Skeletal muscle tissue (tissue), 4 donors: ENCODE results near the gene MPZL2. TPM values are rescaled to one million over a fixed set of nuclear protein-coding genes. Genes with fewer than 3 reads are reported as not detected.

Source experiments
- H3K27ac ChIP-seq: one replicate; pipeline ENCODE4 v1.7.0; 2013; ENCODE audit warnings: mild to moderate bottlenecking, low read depth, low read length, inconsistent platforms
- H3K27me3 ChIP-seq, 3 donors: one replicate each; pipeline ENCODE4 v1.7.0; 2013; ENCODE audit warnings: low read length in 3 of 3; ENCODE audit not compliant: control insufficient read depth in 3 of 3, insufficient read depth in 3 of 3
- H3K36me3 ChIP-seq, 3 donors: one replicate each; pipeline ENCODE4 v1.7.0; 2013; ENCODE audit warnings: low read length in 3 of 3; ENCODE audit not compliant: control insufficient read depth in 3 of 3, insufficient read depth in 3 of 3
- H3K4me1 ChIP-seq, 3 donors: one replicate each; pipeline ENCODE4 v1.7.0; 2013; ENCODE audit warnings: low read length in 3 of 3, mild to moderate bottlenecking in 3 of 3; ENCODE audit not compliant: control insufficient read depth in 3 of 3, insufficient read depth in 3 of 3
- H3K4me3 ChIP-seq, 3 donors: one replicate each; pipeline ENCODE4 v1.7.0; 2013; ENCODE audit warnings: low read length in 3 of 3
- H3K9ac ChIP-seq, 3 donors: one replicate each; pipeline ENCODE4 v1.7.0; 2013; ENCODE audit warnings: low read length in 3 of 3, mild to moderate bottlenecking in 3 of 3, moderate library complexity in 2 of 3, low read depth in 1 of 3
- H3K9me3 ChIP-seq, 3 donors: one replicate each; pipeline ENCODE4 v1.7.0; 2013; ENCODE audit warnings: low read length in 3 of 3; ENCODE audit not compliant: control insufficient read depth in 3 of 3
- total RNA-seq: library from RNA; depleted of rRNA; stranded (reverse); fragments of >200 nt; gene quantifications from one replicate; pipeline ENCODE4 v1.2.3, GENCODE V29; 2014
- donor health status: Osteomylitis.

MPZL2 gene
- total RNA-seq, 1 donor from 2014 or later = 1.0 TPM

DNA sequence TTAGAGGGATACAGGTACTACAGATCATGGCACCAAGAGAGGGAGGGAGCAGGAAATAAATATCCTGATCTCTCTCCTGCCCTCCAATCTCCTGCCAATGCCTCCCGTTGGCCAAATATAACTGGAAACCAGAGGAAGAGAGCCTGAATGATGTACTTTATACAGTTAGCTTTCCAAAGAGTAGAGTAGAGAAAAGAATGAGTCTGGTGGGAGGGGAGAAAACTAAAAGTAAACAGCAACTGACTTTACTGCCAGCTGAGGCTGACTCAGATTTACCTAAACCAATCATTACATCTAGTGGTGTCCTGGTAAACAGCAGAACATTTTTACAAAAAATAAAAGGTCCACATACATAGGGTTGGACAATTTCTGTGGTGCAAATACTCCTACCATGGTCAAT lies 17.1 kb downstream of the MPZL2 start:
- Histone ChIP-seq H3K27me3 (peaks cover 5 to 9% (median 7%) of the 10 kb centered on the region in 3 donors), H3K4me1 (peaks cover 2 to 4% (median 4%) of the 10 kb centered on the region in 3 donors), H3K9me3 (no peaks in the 10 kb centered on the region), H3K36me3 (no peaks in the 10 kb centered on the region), H3K27ac (peak overlapping the region; percentile 27), H3K4me3 (no peak overlapping the region), H3K9ac (no peak overlapping the region)

DNA sequence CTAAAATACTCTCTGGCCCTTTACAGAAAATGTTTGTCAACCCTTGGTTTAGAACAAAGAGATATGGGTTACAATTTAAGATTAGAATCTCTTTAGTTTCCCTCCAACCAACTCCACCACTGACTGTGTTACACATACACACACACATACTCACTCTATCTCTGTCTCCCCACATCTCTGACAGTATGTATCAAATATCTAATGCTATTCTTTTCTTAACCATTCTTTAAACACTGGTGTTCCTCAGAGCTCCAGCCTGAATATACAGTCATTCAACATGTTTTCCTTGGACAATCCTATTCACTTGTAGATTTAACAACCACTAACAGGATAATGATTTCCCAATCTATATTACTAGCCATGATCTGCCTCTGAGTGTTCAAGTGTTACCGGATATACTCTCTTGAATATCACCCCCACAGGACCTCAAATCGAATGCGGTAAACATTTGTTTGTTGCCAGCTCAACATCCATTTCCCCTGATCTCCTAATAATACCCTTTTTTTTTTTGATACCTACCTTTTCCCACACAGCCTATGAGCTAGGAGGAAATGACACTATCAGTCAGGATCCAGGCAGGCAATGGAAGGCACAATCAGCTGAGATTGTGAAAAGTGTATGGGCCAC lies 18.0 kb downstream of the MPZL2 start:
- H3K4me3 ChIP-seq = no peak overlapping the region
- H3K9ac ChIP-seq = no peak overlapping the region
- peaks cover 5 to 6% (median 5%) of the 10 kb centered on the region in 3 donors for H3K27me3 ChIP-seq
- H3K36me3 ChIP-seq = no peaks in the 10 kb centered on the region
- no peaks in the 10 kb centered on the region for H3K9me3 ChIP-seq
- H3K4me1 ChIP-seq = peaks cover 0 to 8% (median 2%) of the 10 kb centered on the region in 3 donors
- H3K27ac ChIP-seq = no peak overlapping the region

DNA sequence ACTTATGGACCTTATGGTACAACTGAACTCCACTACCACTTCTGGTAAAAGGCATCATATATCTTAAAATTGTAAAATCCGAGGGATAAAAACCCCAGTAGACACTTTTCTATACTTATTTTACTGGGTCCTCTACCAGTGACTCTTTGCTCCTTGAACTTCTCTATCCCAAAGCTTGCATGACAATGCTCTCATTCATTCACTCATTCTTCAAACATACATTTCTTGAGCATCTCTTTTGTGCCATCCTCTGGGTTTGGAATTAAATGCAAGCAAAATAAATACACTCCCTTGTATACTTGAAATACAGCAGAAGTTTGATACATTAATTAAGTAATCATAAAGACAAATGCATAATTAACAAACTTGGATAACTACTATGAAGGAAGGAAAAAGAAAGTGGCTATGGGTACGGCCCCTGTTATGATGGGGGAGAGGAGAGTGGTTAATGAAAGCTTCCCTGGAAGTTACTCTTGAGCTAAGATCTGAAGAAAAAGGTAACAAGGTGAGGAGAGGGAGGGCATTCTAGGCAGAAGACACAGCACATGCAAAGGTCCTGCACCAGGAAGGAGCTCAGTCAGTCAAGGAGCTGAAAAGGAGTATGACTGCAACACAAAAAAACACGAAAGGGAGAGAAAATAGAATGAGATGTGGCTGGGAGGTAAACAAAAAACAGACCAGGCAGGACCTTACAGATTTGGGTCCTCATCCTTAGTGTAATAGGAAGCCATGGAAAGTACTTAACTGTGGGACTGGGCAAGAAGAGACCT lies 19.9 kb downstream of the MPZL2 start:
- no peak overlapping the region for H3K9ac ChIP-seq
- H3K36me3 ChIP-seq = no peaks in the 10 kb centered on the region
- H3K4me3 ChIP-seq = no peak overlapping the region
- H3K9me3 ChIP-seq = no peaks in the 10 kb centered on the region
- H3K27me3 ChIP-seq = peaks cover 5 to 6% (median 5%) of the 10 kb centered on the region in 3 donors
- no peak overlapping the region for H3K27ac ChIP-seq
- peaks cover 0 to 8% (median 2%) of the 10 kb centered on the region in 3 donors for H3K4me1 ChIP-seq

DNA sequence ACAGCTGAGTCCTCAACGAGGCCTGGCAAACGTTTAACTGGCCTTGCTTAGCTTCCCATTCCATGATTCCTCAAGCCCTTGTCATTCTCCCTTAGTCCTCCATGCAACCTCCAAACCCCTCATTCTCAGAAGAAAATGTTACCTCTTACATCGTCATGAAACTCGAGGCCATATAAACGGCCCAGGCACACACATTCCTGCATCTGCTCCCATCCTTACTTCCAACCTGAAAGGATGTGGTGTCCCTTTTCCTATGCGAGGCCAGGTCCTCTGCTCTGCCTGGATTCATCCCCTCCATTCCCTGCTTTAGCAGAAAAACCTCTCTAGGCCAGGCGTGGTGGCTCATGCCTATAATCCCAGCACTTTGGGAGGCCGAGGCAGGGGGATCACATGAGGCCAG lies 20.9 kb downstream of the MPZL2 start:
- H3K36me3 ChIP-seq = no peaks in the 10 kb centered on the region
- no peak overlapping the region for H3K27ac ChIP-seq
- H3K9me3 ChIP-seq = no peaks in the 10 kb centered on the region
- peaks cover 0 to 8% (median 2%) of the 10 kb centered on the region in 3 donors for H3K4me1 ChIP-seq
- H3K27me3 ChIP-seq = peaks cover 5 to 6% (median 5%) of the 10 kb centered on the region in 3 donors
- no peak overlapping the region for H3K9ac ChIP-seq
- no peak overlapping the region for H3K4me3 ChIP-seq

DNA sequence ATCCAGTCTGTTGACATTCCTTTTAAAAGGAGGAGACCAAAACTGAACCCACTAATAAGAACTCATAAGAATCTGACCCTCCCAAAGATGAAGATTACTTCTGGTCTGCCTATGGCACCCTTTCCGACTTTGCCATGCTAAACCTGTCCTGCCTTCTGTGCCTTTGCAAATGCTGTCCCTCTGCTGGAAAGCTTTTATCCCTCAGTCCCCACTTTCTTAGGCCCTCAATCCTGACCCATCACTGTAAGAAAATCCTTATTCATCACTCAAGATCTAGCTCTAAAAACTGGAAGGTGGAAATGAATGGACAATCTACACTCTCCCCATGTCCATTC lies 22.4 kb downstream of the MPZL2 start:
- Histone ChIP-seq H3K27ac (peak overlapping the region; percentile 32), H3K36me3 (no peaks in the 10 kb centered on the region), H3K27me3 (peaks cover 0 to 6% (median 5%) of the 10 kb centered on the region in 3 donors), H3K4me1 (peaks cover 0 to 8% (median 2%) of the 10 kb centered on the region in 3 donors), H3K9ac (no peak overlapping the region), H3K9me3 (no peaks in the 10 kb centered on the region), H3K4me3 (no peak overlapping the region)

DNA sequence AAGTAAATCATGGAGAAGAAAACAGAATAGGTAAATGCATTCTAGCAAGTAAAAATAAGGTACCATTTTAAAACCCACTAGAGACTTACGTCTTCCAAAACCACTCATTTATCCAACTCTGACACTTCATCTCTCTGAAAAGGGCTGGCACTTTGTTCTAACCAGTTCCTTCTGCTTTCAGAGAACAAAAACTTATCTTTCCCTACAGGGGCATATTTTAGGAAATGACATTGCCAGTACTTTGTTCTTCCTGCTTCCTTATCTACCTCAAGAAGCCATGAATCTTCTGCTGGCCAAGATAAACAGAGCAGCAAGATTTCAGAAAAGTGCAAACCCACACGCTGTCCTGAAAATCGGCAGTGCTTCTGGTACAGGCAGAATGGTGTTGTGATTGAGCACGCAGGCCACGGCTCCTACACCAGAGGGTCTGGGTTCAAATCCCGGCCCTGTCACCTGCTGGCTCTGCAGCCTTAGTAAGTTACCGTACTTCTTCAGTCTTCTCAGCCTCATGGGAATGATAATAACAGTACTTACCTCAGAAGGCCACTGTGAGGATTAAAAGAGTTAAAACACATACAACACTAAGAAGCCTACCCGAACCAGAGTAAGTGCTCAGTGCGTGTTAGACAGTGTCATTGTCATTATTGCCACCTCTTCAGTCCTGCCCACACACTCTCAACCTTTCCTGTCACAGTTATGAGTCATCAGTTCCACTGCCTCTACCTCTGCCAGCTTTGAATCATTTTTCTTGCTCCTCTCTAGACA lies 22.9 kb downstream of the MPZL2 start:
- no peak overlapping the region for H3K9ac ChIP-seq
- peaks cover 0 to 8% (median 2%) of the 10 kb centered on the region in 3 donors for H3K4me1 ChIP-seq
- H3K27me3 ChIP-seq = peaks cover 0 to 6% (median 5%) of the 10 kb centered on the region in 3 donors
- peak overlapping the region; percentile 32 for H3K27ac ChIP-seq
- no peak overlapping the region for H3K4me3 ChIP-seq
- H3K9me3 ChIP-seq = no peaks in the 10 kb centered on the region
- no peaks in the 10 kb centered on the region for H3K36me3 ChIP-seq

DNA sequence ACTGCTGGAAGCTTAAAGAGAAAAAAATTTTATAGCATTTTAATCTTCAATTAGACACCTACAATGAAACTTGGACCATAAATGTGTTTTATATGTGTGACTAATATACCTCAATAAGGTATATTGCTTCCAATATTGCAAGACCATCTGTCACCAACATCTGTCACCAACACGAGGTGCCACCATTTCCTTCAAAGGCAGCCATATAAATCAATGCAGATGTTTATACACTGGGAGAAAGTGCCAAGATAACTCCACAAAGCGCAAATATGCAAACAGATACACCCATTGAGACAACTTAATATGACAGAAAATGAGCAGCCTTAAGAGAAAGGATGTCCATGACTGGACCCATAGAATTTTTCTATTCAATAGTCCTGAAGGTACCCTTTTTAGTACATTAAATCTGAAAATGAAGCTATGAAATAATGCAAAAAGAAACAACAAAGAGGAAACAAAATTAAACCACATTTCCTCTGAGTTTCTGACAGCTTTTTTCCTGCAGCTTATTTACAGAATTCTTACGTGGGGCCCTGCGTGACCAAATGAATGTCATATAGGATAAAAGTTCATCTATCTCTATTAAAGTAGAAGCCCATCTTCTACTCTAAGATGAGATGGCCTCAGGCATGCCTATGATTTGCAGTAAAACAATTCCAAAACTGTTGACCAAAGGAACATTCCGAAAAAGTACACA lies 24.4 kb downstream of the MPZL2 start:
- H3K9me3 ChIP-seq = no peaks in the 10 kb centered on the region
- H3K27ac ChIP-seq = no peak overlapping the region
- no peak overlapping the region for H3K9ac ChIP-seq
- no peaks in the 10 kb centered on the region for H3K36me3 ChIP-seq
- peaks cover 0 to 6% (median 2%) of the 10 kb centered on the region in 3 donors for H3K27me3 ChIP-seq
- peaks cover 0 to 8% (median 2%) of the 10 kb centered on the region in 3 donors for H3K4me1 ChIP-seq
- H3K4me3 ChIP-seq = no peak overlapping the region

DNA sequence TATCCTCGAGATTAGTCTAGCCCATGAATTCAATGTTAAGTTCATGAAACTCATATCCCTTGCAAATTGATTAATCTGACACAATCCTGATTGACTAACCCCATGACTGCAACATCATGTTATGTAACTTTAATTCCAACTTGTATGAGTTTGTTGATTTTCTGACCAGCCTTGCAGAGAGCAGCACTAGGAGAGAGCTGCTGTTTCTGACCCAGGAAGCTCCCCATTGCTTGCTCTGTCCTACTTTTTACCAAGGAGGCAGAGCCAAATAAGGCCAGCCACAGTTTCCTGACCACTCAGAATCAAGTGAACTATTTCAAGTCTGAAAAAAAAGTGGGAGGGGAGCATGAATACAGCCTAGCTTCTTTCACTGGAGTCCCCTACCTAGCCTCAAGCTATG lies 25.2 kb downstream of the MPZL2 start:
- Histone ChIP-seq H3K36me3 (no peaks in the 10 kb centered on the region), H3K9me3 (no peaks in the 10 kb centered on the region), H3K27me3 (peaks cover 0 to 2% (median 0%) of the 10 kb centered on the region in 3 donors), H3K4me1 (peaks cover 0 to 8% (median 2%) of the 10 kb centered on the region in 3 donors), H3K27ac (no peak overlapping the region), H3K4me3 (no peak overlapping the region), H3K9ac (no peak overlapping the region)

DNA sequence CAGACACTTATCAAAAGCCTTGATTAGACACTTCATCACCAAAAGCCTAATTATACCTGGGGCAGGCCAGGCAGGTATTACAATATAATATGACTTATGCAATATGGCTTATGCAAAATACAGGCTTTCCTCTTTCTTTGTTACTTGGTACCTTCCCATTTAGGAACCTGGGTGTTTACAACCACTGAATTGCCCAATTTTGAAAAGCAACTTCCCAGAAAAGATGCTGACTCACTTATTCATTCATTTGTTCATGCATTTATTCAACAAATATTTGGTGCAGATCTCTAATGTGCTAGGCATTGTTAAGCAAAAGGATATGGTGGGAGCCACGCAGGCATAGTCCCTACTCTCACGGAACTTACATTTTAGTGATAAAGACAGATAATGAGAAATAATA lies 25.7 kb downstream of the MPZL2 start:
- H3K36me3 ChIP-seq = no peaks in the 10 kb centered on the region
- H3K27me3 ChIP-seq = peaks cover 0 to 2% (median 0%) of the 10 kb centered on the region in 3 donors
- no peak overlapping the region for H3K4me3 ChIP-seq
- no peak overlapping the region for H3K9ac ChIP-seq
- no peak overlapping the region for H3K27ac ChIP-seq
- peaks cover 0 to 8% (median 2%) of the 10 kb centered on the region in 3 donors for H3K4me1 ChIP-seq
- no peaks in the 10 kb centered on the region for H3K9me3 ChIP-seq
